ENCODE results near the gene CTAG2.

GRCh38 chrX:154654925-154655324 lies 1.5 kb upstream of the CTAG2 start:
- TF ChIP-seq POLR2A (IDR thresholded peaks at IDR 0.05) (no peak), CTCF (IDR thresholded peaks at IDR 0.05) (no peak), EP300 (IDR thresholded peaks at IDR 0.05) (no peak), POLR2AphosphoS5 (IDR thresholded peaks at IDR 0.05) (no peak)

Measured in stomach (tissue), 4 donors.